Heart right ventricle (tissue), 16 donors: Measurements from ENCODE around the gene SLC11A1. TPM values are rescaled to one million over a fixed set of nuclear protein-coding genes. Genes with fewer than 3 reads are reported as not detected.
A peak's percentile ranks its signal among the peaks of the same experiment; 100 is the strongest.

Source experiments
- ATAC-seq, 8 donors: fragments of 200-7000 bp; cut with Tn5 transposase; one replicate each; pipeline ENCODE4 v1.9.1; 2020; ENCODE audit warnings: mild to moderate bottlenecking in 8 of 8, moderate library complexity in 8 of 8, moderate number of reproducible peaks in 1 of 8
- DNase-seq, 2 donors: peaks; one replicate each; pipeline ENCODE4 v3.0.0-alpha.2; 2020
- H3K27ac ChIP-seq, 10 donors: fragments of 200-600 bp; sonication (generic) in 2 of 10; one replicate each; pipeline versions ENCODE4 v1.5.0 to v1.8.0; 2020 to 2022; ENCODE audit warnings: mild to moderate bottlenecking in 3 of 10
- H3K27me3 ChIP-seq, 7 donors: fragments of 200-600 bp; one replicate each; pipeline ENCODE4 v1.8.0; 2021 to 2022; ENCODE audit warnings: mild to moderate bottlenecking in 2 of 7
- H3K36me3 ChIP-seq, 9 donors: fragments of 200-600 bp; sonication (generic) in 1 of 9; one replicate each; pipeline versions ENCODE4 v1.5.0 to v1.8.0; 2020 to 2022; ENCODE audit warnings: mild to moderate bottlenecking in 2 of 9
- H3K4me1 ChIP-seq, 9 donors: fragments of 200-600 bp; sonication (generic) in 1 of 9; one replicate each; pipeline versions ENCODE4 v1.5.0 to v1.8.0; 2020 to 2022; ENCODE audit warnings: mild to moderate bottlenecking in 4 of 9
- H3K4me3 ChIP-seq, 10 donors: fragments of 200-600 bp; sonication (generic) in 2 of 10; one replicate each; pipeline versions ENCODE4 v1.5.0 to v1.8.0; 2020 to 2022; ENCODE audit warnings: mild to moderate bottlenecking in 7 of 10, moderate library complexity in 2 of 10
- H3K9me3 ChIP-seq, 11 donors: fragments of 200-600 bp in 10 of 11; sonication (generic) in 2 of 11; one replicate each; pipeline versions ENCODE4 v1.5.0 to v1.8.0; 2013 to 2022; ENCODE audit warnings: mild to moderate bottlenecking in 2 of 11, control low read depth in 1 of 11, moderate library complexity in 1 of 11
- WGBS, 2 donors: extraction: QIAGEN DNeasy Blood & Tissue Kit; methylation state at CpG; one replicate each; pipeline ENCODE4 v1.1.7; 2013; ENCODE audit warnings: inconsistent platforms in 1 of 2; 5-methylcytosine and 5-hydroxymethylcytosine counted together
- intact Hi-C, 10 donors: fragments of 100-400 bp; cut with DNase I; formaldehyde crosslinking; loops; one replicate each; pipeline versions ENCODE4 v1.11.1 to v1.14.2; 2022
- polyA plus RNA-seq, 2 donors: library from polyadenylated mRNA; stranded (reverse); fragments of 200-250 nt; gene quantifications; one replicate each; pipeline ENCODE4 v1.2.3, GENCODE V29; 2013
- total RNA-seq, 10 donors: library from RNA; stranded (reverse); fragmentation: NEBNext Ultra II Directional in 3 of 10; extraction: Animal tissue kit (Norgen Biotek cat#: 25700) in 3 of 10; gene quantifications; one replicate each; pipeline versions ENCODE4 v1.2.1 to v1.2.4, GENCODE V29; 2021 to 2023
- TF ChIP-seq, protein P1 (sequence below), 9 donors: fragments of 200-600 bp; sonication (generic) in 2 of 9; IDR thresholded peaks; one replicate each; pipeline versions ENCODE4 v1.5.0 to v1.8.0; 2021 to 2022; ENCODE audit warnings: antibody characterized with exemption in 9 of 9, mild to moderate bottlenecking in 5 of 9, moderate library complexity in 1 of 9
- donor health status: Arrhythmogenic right ventricular cardiomyopathy.
- donor health status: ischemic (EF 13 %, LVEDD 7.1; RV severe dilation, severe dysfunction).
- donor health status: healthy with polysubstance abuse.
- donor health status: DM: no; HTN: yes; CAD: no.
- donor health status: DM: no; HTN: no; CAD: no.
- donor health status: ischemic (EF 25% LVEDD 6.9; RV normal size, moderate dysfunction).
- donor health status: ischemic (EF 25% LVEDD 5.7; RV mildly dilated, moderate dysfunction).
- donor health status: healthy.
- donor health status: DM: yes; HTN: yes; CAD: no.
- donor health status: Ischemic cardiomyopathy.
- donor health status: ischemic (EF 35%, LVEDD 5.7; RV mildly dilated, moderate dysfunction).
- donor health status: nonischemic (EF 11% LVEDD 7.7; RV severe dilation, severe dysfunction).
- donor health status: DM: yes; HTN: yes; CAD: no.
- donor health status: PGD.
- donor health status: ischemic (EF 29% LVEDD 5.4; RV normal size, mild dysfunction).
- donor health status: nonischemic (EF 23%, LVEDD 6.1; RV moderate dilation, normal function).

SLC11A1 gene
- total and polyA plus RNA-seq, 12 donors: 0.64 to 9.1 (median 4.4) TPM

DNA sequence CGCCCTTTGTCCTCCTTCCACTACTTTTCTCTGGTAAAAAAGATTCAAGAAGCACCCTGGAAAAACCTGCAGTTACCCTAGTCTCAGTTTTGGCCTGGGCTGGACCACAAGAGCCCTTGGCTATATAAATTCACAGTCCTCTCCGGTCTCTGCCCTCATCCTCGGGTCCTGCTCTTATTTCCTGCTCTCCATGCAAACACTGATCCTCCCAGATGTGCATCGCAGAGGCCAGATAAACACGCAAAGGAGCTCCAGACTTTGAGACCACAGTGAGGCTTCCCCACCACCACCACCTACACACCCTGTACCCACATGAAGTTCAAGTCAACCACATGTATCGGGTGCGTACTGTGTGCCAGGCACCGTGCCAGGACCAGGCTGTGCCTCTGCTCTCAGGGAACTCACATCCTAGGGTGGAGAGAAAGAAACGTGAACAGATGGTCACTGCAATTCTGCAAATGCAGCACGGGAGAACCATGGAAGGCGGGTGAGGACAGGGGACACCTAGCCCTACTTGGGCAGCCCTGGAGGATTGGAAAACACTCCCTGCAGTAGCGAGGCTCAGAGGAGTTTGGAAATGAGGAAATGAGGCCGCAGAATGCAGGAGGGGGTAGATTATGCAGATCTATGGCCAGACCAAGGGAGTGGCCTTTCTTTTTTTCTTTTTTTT, 25.0 kb downstream of the SLC11A1 start:
- peaks cover 20 to 56% (median 42%) of the 10 kb centered on the region in 9 donors for H3K4me1 ChIP-seq
- WGBS, 2 donors: 11 to 13% methylated on average over 13 of the region's 13 CpGs
- peak; percentile 48 to 71 for DNase-seq

DNA sequence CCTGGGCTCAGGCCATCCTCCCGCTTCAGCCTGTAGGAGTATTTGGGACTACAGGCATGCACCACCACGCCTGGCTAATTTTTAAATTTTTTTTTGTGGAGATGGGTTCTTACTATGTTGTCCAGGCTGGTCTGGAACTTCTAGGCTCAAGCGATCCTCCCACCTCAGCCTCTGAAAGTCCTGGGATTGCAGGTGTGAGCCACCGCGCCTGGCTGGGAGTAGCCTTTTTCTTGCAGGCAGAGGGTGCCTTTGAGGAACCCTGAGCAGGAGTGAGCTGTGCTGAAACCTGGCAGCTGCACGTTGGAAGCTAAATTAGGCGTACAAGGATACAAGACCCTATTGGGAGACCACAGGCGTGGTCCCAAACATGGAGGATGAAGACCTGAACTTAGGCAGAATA, 25.6 kb downstream of the SLC11A1 start:
- Histone ChIP-seq H3K4me1 (peaks cover 16 to 50% (median 36%) of the 10 kb centered on the region in 9 donors), H3K27ac (peak overlapping the region in 8 of 10 donors; percentile 91 to 95 (median 93)), H3K36me3 (peaks cover 0 to 28% (median 21%) of the 10 kb centered on the region in 9 donors), H3K27me3 (no peaks in the 10 kb centered on the region), H3K4me3 (peak overlapping the region in 1 of 10 donors; percentile 63), H3K9me3 (no peaks in the 10 kb centered on the region)
- intact Hi-C loops: loop anchor here in 8 of 10 donors (2.0 to 10.0 kb wide), 9 partner anchors 55 to 250 kb away; partner anchors contain the start of genes BCS1L (in 3 of the 8) and ZNF142 (in 3 of the 8)
- WGBS, 2 donors: 85 to 87% methylated on average over 8 of the region's 8 CpGs
- no peak for DNase-seq
- TF ChIP-seq, protein P1, sequence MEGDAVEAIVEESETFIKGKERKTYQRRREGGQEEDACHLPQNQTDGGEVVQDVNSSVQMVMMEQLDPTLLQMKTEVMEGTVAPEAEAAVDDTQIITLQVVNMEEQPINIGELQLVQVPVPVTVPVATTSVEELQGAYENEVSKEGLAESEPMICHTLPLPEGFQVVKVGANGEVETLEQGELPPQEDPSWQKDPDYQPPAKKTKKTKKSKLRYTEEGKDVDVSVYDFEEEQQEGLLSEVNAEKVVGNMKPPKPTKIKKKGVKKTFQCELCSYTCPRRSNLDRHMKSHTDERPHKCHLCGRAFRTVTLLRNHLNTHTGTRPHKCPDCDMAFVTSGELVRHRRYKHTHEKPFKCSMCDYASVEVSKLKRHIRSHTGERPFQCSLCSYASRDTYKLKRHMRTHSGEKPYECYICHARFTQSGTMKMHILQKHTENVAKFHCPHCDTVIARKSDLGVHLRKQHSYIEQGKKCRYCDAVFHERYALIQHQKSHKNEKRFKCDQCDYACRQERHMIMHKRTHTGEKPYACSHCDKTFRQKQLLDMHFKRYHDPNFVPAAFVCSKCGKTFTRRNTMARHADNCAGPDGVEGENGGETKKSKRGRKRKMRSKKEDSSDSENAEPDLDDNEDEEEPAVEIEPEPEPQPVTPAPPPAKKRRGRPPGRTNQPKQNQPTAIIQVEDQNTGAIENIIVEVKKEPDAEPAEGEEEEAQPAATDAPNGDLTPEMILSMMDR (IDR thresholded peaks at IDR 0.05): no peak
- ATAC-seq: no peak

More for the DNA sequence above, 25.0 kb downstream of the SLC11A1 start:
- peaks cover 0 to 34% (median 28%) of the 10 kb centered on the region in 9 donors for H3K36me3 ChIP-seq
- TF ChIP-seq, protein P1 (IDR thresholded peaks at IDR 0.05): no peak
- H3K9me3 ChIP-seq: no peaks in the 10 kb centered on the region
- H3K4me3 ChIP-seq: peak overlapping the region; percentile 19 to 63 (median 50)
- no peaks in the 10 kb centered on the region for H3K27me3 ChIP-seq
- intact Hi-C loops: loop anchor here in 8 of 10 donors (2.0 to 10.0 kb wide), 9 partner anchors 55 to 250 kb away; partner anchors contain the start of genes BCS1L (in 3 of the 8) and ZNF142 (in 3 of the 8)
- H3K27ac ChIP-seq: peak overlapping the region; percentile 81 to 95 (median 92)
- ATAC-seq: peak; percentile 1 to 51 (median 24)

GRCh38 chr2:218418321-218418716, 36.2 kb downstream of the SLC11A1 start:
- no peak overlapping the region for H3K27ac ChIP-seq
- intact Hi-C loops: loop anchor here in 2 of 10 donors (10.0 kb wide), 1 partner anchor 226 kb away; no protein-coding TSS in a partner anchor
- H3K36me3 ChIP-seq: no peaks in the 10 kb centered on the region
- H3K27me3 ChIP-seq: no peaks in the 10 kb centered on the region
- H3K4me3 ChIP-seq: no peak overlapping the region
- WGBS, 2 donors: 92 to 94% methylated on average over 5 of the region's 5 CpGs
- no peak for DNase-seq
- no peaks in the 10 kb centered on the region for H3K9me3 ChIP-seq
- no peaks in the 10 kb centered on the region for H3K4me1 ChIP-seq
- TF ChIP-seq, protein P1 (IDR thresholded peaks at IDR 0.05): no peak
- no peak for ATAC-seq

DNA sequence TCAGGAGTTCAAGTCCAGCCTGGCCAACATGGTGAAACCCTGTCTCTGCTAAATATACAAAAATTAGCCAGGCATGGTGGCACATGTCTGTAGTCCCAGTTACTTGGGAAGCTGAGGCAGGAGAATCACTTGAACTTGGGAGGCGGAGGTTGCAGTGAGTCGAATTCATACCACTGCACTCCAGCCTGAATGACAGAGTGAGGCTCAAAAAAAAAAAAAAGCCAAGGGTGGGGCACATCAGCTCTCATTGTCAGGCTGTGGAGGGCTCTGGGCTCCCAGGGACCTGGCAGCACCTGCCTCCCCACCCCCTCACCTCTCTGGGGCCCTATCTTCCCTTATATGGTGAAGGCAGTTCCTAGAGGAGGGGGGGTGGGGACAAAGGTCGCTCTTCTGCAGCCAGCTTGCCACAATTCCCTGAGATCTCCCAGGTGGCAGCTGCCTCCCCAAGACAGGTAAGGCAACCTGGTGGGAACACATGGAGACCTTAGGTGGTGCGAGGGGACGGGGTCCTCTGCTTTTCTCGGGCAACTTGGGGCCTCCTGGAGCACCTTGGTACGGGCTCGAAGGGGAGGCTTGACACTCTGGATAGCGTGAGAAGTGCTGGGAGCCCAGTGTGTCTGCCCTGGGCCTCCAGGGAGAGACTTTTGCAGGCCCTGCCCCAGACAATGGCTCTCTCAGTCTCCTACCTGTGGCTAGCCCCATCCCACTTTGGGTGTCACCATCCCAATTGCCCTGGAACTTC, 36.8 kb downstream of the SLC11A1 start, which contains the start of gene VIL1:
TSS of gene VIL1 (plus strand) at position 407 of the 742 bp plus-strand sequence. CDS start 4,656 bp downstream, outside the sequence.
- peak in 1 of 8 donors; percentile 20 for ATAC-seq
- H3K27ac ChIP-seq: no peak within 1 kb of the TSS
- 82% methylated on average over 9 of the region's 9 CpGs for WGBS, 2 donors
- no peaks in the 10 kb centered on the region for H3K4me1 ChIP-seq
- H3K9me3 ChIP-seq: no peaks in the 10 kb centered on the region
- no peak for DNase-seq
- no peaks in the 10 kb centered on the region for H3K36me3 ChIP-seq
- TF ChIP-seq, protein P1 (IDR thresholded peaks at IDR 0.05): no peak
- intact Hi-C loops: loop anchor here in 2 of 10 donors (10.0 kb wide), 1 partner anchor 226 kb away; no protein-coding TSS in a partner anchor
- no peaks in the 10 kb centered on the region for H3K27me3 ChIP-seq
- no peak within 1 kb of the TSS for H3K4me3 ChIP-seq
